Stimulated activated CD8-positive, alpha-beta memory T cell treated with anti-CD3 and anti-CD28 coated beads, Interleukin-4, amount 100 ng/mL, for 4 hours (primary cell): ENCODE data around the gene CRACR2B.

Source experiments
- DNase-seq, 2 donors: peaks; one replicate each; pipeline ENCODE4 v3.0.0-alpha.2; 2020; ENCODE audit warnings: low read depth in 2 of 2, low spot score in 1 of 2

Gene CRACR2B

DNA sequence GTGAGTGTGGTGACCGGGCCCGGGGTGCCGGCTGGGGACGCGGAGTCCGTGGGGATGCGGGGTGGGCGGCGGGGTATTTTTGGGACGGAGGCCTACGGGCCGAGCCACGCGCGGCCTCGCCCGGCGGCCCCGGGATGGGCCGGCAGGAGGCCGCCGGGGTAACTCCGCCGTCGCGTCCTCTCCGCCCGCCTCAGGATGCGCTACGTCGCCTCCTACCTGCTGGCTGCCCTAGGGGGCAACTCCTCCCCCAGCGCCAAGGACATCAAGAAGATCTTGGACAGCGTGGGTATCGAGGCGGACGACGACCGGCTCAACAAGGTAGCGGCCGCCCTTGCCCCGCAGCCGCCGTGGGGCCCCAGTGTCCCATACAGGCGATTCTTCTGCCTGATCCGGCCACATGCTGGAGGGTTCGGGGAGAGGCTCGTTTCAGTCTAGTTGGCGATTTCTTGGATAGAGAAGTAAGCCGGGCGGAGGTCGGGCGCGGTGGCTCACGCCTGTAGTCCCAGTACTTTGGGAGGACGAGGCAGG is 17.6 kb upstream of the CRACR2B start:
- DNase-seq = no peak

DNA sequence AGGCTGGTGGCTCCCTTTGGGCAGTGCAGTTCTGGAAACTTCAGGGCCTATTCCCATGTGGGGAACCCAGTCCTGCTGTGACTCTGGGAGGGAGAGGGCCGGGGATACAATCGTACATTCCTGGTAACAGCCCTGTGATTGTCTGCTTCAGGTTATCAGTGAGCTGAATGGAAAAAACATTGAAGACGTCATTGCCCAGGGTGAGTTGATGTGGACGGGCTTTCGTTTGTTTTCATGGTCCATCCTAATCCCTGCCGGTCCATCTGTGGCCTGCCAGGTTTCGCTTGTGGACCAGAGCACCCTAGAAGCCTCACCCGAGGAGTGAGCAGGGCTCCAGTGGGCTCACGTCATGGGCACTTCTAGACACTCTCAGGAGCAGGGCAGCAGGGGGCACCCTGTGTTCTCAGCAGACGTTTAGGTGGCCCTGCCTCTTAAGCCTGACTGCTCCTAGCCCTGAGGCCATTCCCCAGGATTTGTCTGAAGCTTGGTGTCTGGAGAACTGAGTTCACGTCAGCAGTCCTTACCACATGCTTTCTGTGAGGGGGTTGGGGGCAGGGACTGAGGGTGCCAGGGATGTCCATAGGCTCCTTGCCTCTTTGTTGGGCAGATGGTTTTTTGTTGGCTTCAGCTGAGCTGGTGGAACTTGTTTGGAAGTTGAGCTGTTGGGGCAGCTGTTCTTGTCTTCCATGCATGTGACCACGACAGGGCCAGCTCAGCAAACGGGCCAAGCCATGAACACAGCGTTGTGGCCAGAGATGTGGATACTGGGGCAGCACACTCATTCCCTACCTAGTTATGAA is 16.1 kb upstream of the CRACR2B start:
- DNase-seq = no peak

DNA sequence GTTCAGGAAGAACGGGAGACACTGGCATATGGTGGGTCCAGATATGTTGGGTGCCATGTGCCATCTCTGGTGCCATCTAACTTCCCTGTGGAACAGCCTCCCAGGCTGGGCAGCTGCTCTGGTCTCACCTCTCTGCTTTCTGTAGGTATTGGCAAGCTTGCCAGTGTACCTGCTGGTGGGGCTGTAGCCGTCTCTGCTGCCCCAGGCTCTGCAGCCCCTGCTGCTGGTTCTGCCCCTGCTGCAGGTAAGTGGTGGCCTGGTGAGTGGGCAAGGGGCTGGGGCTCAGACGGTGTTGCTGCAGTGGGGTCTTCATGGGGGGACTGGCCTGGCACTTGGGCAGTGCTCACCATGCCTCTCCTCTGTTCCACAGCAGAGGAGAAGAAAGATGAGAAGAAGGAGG is 15.3 kb upstream of the CRACR2B start:
- DNase-seq = no peak

DNA sequence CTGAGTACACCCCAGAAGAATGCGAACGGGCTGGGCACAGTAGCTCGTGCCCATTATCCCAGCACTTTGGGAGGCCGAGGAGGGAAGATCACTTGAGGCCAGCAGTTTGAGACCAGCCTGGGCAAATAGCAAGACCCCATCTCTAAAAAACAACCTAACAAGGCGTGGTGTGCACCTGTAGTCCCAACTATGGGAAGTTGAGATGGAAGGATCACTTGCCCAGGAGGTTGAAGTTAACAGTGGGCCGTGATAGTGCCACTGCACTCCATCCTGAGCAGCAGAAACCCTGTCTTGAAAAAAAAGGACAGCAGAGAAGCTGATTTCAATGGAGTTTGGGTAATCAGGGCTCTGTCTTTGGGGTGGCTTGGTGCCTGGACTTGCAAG is 14.7 kb upstream of the CRACR2B start:
- no peak for DNase-seq

DNA sequence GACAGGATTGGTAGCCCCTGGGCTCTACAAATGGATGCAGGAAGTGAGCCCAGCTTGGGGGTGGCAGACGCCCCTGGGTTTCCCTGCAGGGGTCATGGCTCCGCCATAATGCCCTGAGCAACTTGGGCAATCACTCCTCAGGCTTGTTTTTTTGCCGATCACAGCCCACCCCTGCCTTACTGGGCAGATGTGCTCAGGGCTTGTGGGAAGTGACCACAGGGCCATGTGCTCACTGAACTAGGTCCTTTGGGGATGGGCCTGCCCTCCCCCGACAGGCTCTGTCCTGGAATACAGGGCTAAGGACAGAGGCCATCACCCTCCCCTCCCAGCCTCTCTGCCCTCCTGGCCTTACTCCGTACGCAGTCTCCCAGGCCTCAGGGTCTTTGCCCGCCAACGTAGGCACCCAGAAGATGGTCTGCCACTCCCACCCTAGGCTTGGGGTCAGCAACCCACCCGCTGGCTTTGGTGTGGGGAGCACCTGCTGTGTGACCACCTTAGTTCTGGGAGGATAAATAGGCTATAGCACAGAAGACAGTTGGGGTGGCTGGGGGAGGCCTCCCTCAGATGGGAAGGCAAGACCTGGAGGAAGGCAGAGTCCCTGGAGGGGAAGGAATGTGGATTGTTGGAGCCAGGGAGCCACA is 14.1 kb upstream of the CRACR2B start:
- DNase-seq = no peak

DNA sequence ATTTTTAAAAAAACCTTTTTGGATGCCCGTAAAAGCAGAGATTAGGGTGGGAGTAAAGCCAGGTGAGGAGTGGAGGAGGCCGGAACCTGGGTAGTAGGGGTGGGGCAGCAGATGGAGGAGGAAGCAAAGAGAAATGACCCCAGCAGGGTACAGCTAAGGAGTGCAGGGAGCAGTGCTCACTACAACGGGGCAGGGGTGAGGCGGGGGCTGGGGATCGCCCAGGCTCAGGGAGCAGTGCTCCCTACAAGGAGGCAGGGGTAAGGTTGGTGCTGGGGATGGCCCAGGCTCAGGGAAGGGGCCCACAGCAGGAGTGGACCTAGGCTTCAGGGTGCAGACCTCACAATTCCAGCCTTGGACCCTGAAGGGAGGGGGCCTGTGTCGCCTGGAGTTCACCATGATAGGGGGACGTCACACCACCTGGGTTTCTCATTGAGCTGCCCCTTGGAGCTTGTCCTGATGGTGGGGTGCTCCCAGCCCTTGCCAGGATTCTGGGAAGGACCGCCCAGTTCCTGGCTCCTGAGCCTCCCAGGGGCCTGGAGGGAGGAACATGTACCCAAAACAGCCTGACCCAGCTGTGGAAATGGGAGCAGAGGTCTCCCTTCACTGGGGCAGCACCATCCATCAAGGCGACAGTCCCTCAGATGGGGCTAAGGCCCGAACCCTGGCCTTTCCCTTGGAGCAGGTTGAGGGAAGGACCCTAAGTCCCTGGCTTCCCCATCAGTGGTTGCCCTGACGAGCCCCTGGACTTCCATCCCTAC is 11.9 kb upstream of the CRACR2B start:
- no peak for DNase-seq

DNA sequence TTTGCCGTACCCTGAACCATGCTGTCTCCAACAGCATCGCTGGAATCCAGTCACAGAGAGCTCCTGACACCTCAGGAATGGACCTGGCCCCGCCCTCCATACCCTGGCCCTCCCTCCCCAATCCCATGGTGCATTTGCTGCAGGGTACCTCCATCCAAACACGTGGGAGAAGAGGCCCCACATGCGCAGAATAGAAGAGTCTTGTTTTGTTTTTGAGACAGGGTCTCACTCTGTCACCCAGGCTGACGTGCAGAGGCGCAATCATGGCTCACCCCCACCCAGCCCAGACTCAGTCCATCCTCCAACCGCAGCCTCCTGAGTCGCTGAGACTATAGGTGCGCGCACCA is 11.3 kb upstream of the CRACR2B start:
- DNase-seq = no peak

DNA sequence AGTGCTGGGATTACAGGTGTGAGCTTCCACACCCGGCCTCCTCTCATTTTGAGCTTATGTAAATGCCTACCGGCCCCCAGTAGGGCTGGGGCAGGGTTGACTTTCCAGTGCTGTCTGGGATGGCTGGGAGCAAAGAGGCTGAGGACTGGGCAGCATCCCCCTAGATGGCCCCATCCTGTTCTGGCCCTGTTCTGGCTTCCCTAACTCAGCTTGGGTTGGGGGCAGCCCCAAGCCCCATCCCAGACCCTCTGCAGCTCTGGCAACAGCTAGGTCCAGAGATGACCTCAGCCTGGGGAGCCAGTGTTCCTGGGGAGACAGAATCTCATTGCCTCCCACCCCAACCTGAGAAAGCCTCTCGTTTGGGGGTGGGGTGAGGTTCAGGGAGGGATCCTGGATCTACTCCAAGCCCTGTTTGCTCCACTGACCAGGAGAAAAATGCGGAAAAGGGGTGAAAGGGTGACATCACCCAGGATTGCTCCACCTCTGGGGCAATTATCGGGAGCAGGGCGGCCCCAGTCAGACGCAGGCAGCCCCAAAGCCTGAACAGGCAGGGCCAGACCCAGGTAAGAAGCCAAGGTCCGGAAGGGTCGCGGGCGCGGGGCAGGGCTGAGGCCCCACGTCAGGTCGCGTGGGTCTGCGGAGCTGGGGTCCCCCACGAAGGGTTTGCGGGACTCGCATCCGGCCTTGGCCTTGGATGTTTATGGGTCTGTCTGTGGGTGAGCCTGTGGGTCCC is 9.2 kb upstream of the CRACR2B start, which contains the start of gene PNPLA2:
PNPLA2 (plus strand) TSS at position 519 of the 733 bp plus-strand sequence. CDS start 805 bp downstream, outside the sequence.
- no peak for DNase-seq

DNA sequence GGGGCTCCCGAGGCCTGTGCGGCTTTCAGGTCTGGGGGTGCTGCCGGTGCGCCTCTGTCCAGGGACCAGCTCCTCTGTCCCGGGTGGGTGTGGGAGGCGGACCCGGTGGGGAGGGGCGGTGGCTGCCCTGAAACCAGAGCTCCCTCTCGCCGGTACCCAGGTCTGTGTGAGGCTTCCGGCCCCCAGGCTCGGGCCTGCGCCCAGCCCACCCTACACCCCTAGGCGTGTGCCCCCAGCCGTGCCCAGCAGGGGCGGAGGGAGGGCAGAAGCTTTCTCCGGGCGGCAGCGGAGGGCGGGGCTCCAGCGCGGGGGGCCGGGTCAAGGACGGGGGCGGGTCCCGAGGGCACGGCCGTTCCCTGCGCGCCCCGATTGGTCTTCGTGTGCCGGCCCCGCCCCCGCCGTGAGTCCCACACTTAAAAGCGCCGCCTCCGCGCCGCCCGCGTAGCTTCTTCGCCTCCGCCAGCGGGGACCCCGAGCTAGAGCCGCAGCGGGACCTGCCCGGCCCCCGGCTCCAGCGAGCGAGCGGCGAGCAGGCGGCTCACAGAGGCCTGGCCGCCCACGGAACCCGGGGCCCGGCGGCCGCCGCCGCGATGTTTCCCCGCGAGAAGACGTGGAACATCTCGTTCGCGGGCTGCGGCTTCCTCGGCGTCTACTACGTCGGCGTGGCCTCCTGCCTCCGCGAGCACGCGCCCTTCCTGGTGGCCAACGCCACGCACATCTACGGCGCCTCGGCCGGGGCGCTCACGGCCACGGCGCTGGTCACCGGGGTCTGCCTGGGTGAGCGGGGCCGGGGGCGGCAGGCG is 8.4 kb upstream of the CRACR2B start:
- peak; percentile 82 to 87 for DNase-seq

DNA sequence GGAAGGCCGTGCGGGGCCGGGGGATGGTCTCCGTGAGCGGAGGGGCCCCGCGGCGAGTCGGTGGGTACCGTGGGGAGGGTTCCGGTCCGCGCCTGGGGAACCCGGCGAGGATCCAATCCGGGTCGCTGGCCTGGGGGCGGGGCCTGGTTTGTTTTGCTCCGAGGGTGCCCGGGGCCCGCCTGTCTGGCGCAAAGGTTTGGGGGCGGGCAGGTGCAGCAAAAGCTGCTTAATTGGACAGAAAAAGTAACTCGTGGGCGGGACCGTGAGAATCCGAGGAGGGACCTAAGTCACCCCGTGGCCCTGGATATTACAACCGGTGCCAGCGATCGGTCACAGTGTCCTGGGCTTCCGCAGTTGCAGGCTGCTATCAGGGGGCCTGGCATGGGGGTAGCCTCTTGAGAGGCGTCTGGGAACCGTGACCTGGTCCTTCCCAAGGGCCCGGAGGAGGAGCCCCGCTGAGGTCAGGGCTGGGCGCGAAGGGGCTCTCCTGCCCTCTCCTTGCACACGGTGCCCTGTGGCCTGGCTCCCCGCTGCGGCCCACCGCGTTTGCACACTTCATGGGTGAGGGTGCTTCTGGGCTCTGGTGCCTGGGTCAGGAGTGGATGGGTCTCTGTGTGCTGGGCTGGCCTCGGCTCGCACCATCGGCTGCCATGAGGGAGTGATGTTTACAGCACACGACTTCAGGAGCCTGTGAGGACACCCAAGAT is 7.6 kb upstream of the CRACR2B start:
- DNase-seq = peak; percentile 78 to 84

DNA sequence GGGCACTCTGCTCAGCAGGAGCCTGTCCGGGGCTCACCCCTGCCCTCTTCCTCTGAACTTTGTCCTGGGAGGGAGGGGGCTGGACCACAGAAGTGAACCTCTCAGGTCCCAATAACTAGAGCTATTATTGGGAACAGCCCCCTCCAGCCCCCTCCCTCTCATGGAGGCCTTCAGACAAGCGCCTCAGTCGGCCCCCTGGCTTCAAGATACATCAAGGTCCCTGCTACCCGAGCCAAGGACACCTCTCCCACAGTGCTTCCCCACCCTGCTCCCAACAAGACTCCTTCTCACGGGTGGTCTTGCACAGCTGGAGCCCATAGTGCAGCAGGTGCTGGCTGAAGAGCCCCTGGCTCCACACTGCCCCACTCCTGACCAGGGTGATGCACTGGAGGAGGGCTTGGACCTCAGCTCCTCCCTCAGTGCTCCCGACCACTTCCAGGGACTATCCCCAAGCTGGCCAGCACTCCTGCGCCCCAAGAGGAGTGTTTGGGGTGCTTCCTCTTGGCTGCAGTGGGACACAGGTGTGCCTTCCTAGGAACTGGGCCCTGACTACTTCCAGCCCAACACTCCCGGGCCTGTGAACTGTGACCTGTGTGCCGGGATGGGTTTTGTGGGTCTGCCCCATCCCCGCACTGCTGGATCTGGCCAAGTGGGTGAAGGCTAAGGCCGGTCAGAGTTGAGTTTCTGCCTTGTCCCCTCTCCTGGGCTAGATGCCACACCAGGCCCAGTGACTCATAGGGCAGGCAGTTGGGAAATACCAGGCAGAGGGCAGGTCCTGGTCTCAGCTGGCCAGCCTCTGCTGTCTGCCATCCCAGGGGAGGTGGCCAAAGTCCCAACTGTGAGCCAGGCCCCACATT is 6.8 kb upstream of the CRACR2B start:
- no peak for DNase-seq

DNA sequence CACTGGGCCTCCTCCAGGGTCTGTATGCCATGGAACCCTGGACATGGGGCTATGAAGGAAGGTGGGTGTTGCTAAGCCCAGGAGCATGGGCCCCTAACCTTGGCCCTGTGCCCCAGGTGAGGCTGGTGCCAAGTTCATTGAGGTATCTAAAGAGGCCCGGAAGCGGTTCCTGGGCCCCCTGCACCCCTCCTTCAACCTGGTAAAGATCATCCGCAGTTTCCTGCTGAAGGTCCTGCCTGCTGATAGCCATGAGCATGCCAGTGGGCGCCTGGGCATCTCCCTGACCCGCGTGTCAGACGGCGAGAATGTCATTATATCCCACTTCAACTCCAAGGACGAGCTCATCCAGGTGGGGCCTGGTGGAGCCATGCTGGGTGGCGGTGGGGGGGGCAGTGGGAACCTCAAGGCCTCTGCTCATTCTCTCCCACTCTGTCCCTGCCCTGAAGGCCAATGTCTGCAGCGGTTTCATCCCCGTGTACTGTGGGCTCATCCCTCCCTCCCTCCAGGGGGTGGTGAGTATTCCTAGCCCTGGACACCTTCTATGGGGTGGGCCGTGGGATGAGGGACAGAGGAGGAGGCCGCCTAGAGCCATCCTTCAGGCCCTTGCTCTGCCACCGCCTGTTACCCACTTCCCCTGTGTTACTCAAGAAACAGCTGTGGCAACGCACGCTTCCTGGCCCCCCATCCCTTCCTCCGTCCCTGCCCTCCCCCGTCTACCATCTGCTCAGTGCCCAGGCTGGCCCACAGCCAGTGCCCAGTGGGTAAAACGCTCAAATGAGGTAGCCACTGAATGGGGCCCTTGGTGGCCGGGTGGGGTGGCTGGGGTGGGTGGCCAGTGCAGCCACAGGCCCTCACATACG is 6.0 kb upstream of the CRACR2B start:
- DNase-seq = no peak

DNA sequence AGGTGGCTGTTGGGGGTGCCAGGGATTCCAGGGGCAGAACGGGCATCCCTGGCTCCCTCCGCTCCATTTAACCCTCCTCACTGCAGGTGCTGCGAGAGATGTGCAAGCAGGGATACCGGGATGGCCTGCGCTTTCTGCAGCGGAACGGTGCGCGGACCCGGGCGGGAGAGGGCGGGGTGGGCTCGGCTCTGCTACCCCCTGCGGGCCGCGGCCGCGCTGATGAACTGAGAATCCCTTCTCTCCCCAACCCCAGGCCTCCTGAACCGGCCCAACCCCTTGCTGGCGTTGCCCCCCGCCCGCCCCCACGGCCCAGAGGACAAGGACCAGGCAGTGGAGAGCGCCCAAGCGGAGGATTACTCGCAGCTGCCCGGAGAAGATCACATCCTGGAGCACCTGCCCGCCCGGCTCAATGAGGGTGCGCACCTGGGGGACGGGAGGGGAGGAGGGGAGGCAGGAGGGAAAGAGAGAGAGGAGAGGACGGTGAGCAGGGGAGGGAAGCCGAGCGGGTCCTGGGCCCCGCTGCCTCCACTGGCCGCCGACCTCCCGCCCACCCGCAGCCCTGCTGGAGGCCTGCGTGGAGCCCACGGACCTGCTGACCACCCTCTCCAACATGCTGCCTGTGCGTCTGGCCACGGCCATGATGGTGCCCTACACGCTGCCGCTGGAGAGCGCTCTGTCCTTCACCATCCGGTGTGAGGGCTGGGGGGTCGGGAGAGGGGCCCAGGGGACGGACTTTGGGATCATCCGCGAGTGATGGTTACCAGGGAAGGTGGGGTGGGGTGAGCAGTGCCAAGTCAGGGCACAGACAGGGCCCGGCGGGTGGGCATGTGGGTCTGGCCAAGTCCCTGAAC is 4.1 kb upstream of the CRACR2B start:
- DNase-seq = no peak

DNA sequence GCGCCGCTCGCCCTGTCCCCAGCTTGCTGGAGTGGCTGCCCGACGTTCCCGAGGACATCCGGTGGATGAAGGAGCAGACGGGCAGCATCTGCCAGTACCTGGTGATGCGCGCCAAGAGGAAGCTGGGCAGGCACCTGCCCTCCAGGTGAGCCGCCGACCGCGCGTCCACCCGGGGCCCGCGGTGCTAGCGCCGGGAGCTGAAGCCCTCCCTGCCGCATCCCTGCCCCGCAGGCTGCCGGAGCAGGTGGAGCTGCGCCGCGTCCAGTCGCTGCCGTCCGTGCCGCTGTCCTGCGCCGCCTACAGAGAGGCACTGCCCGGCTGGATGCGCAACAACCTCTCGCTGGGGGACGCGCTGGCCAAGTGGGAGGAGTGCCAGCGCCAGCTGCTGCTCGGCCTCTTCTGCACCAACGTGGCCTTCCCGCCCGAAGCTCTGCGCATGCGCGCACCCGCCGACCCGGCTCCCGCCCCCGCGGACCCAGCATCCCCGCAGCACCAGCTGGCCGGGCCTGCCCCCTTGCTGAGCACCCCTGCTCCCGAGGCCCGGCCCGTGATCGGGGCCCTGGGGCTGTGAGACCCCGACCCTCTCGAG is 3.3 kb upstream of the CRACR2B start:
- no peak for DNase-seq

DNA sequence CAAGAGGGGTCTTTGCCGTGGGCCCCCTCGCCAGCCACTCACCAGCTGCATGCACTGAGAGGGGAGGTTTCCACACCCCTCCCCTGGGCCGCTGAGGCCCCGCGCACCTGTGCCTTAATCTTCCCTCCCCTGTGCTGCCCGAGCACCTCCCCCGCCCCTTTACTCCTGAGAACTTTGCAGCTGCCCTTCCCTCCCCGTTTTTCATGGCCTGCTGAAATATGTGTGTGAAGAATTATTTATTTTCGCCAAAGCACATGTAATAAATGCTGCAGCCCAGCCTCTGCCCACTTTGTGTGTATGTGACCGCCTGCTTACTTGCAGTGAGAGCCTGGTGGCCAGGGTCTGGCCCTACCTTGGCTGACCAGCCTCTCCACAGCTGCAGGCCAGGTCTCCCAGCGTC is 2.8 kb upstream of the CRACR2B start:
- no peak for DNase-seq

DNA sequence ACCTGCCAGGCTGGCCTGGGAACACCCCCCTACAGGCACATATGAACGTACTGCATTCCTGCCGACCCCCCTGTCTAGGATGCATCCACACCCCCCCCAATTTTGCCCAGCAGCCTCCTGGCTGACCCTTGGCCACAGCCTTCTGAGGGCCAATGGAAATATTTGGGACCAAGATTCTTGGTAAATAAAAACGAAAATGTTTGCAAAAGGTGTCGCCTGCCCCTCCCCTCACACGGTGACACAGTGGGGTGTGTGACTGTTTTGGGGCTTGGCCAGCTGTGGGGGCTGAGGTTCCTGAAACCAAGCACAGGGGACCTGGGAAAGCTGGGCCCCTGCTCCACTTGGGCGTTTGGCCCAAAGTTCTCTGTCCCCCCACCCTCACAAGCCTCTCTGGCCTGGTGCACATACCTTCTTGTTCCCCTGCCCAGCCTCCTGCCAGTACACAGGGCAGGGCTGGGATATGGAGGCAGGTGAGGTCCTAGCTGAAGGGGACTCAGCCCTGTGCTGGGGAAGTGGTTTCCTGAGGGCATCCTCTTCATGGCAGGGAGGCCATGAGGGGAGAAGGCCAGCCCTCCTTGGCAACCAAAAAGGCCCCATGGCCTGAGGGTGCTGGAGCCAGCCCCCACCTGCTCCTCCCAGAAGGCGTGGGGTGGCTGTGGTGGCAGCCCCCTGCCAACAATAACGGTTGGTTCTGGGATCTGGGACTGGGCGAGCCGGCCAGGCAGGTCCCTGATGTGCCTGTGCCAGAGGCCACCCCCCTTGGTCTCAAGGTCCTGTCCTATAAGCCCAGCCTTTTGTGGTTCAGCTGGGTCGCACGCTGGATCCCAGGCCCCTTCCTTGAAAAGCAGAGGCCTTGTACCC is 2.1 kb upstream of the CRACR2B start:
- DNase-seq = no peak
